ENCODE data around the gene ANKMY1. TPM values are rescaled to one million over a fixed set of nuclear protein-coding genes. Genes with fewer than 3 reads are reported as not detected.

Gene ANKMY1
- total RNA-seq, 1 experiment from 2014 or later: 19.5 TPM

- Histone ChIP-seq H3K4me2 (ENCODE audit: low read length) (no peak overlapping the region), H3K27ac (ENCODE audit: low read length) (no peak overlapping the region), H3K27me3 (ENCODE audit: low read length) (no peaks in the 10 kb centered on the region), H3K9me2 (replicated peaks; ENCODE audit: low read length) (no peaks in the 10 kb centered on the region), H3K9ac (ENCODE audit: low read length) (no peak overlapping the region), H4K20me1 (ENCODE audit: low read length) (no peaks in the 10 kb centered on the region), H3F3A (ENCODE audit: low read length, unreplicated experiment) (no peaks in the 10 kb centered on the region), H3K4me3 (ENCODE audit: low read length) (no peak overlapping the region), H2AFZ (ENCODE audit: low read length) (no peak overlapping the region), H3K79me2 (ENCODE audit: low read length) (peaks cover 32% of the 10 kb centered on the region), H3K9me3 (ENCODE audit: low read length) (no peaks in the 10 kb centered on the region), H3K36me3 (ENCODE audit: low read depth, low read length) (peaks cover 4% of the 10 kb centered on the region; the same call in 1 of the 2 replicates), H3K4me1 (ENCODE audit: insufficient read depth, low read length) (peaks cover 11% of the 10 kb centered on the region)
- no peak for TF ChIP-seq EZH2 (IDR thresholded peaks at IDR 0.05; ENCODE audit: low read length, unreplicated experiment)
- TF ChIP-seq CTCF (conservative IDR thresholded peaks at IDR 0.05; ENCODE audit: low read depth, low read length): no peak
- TF ChIP-seq EZH2phosphoT487 (IDR thresholded peaks at IDR 0.05; ENCODE audit: borderline replicate concordance, low read length): no peak
- ChIA-PET CTCF (no interaction called here), POLR2A (ENCODE audit: unreplicated experiment) (no interaction called here)
- DNase-seq: no peak
- intact Hi-C loops (cut with micrococcal nuclease): no loop called here
- no peak for ATAC-seq
- no TSS peak for BruUV-seq (replicated peaks)
These were observed 15.3 kb upstream of the ANKMY1 start for GRCh38 chr2:240573071-240573515.

GRCh38 chr2:240572141-240573031 lies 14.6 kb upstream of the ANKMY1 start:
- ChIA-PET CTCF (no interaction called here), POLR2A (ENCODE audit: unreplicated experiment) (no interaction called here)
- Histone ChIP-seq H3K4me2 (ENCODE audit: low read length) (no peak overlapping the region), H3K27ac (ENCODE audit: low read length) (no peak overlapping the region), H4K20me1 (ENCODE audit: low read length) (no peaks in the 10 kb centered on the region), H3K36me3 (ENCODE audit: low read depth, low read length) (peaks cover 4% of the 10 kb centered on the region; the same call in 1 of the 2 replicates), H3K4me3 (ENCODE audit: low read length) (no peak overlapping the region), H3K9me3 (ENCODE audit: low read length) (no peaks in the 10 kb centered on the region), H3F3A (ENCODE audit: low read length, unreplicated experiment) (no peaks in the 10 kb centered on the region), H3K79me2 (ENCODE audit: low read length) (peaks cover 26% of the 10 kb centered on the region), H3K9ac (ENCODE audit: low read length) (no peak overlapping the region), H3K4me1 (ENCODE audit: insufficient read depth, low read length) (peaks cover 16% of the 10 kb centered on the region), H2AFZ (ENCODE audit: low read length) (no peak overlapping the region), H3K9me2 (replicated peaks; ENCODE audit: low read length) (no peaks in the 10 kb centered on the region), H3K27me3 (ENCODE audit: low read length) (no peaks in the 10 kb centered on the region)
- no TSS peak for BruUV-seq (replicated peaks)
- intact Hi-C loops (cut with micrococcal nuclease): no loop called here
- DNase-seq (no peak), ATAC-seq (no peak)
- TF ChIP-seq EZH2phosphoT487 (IDR thresholded peaks at IDR 0.05; ENCODE audit: borderline replicate concordance, low read length): no peak
- no peak for TF ChIP-seq EZH2 (IDR thresholded peaks at IDR 0.05; ENCODE audit: low read length, unreplicated experiment)
- no peak for TF ChIP-seq CTCF (conservative IDR thresholded peaks at IDR 0.05; ENCODE audit: low read depth, low read length)

Measured in PC-3 (cell line).